GM21786 (cell line): ENCODE data around the gene MAPK8IP1.

ENCODE experiments used
- ATAC-seq: cut with Tn5 transposase; IDR thresholded peaks from one replicate; pipeline ENCODE4 v1.9.1; 2021; ENCODE audit not compliant: unreplicated experiment

Gene MAPK8IP1

DNA sequence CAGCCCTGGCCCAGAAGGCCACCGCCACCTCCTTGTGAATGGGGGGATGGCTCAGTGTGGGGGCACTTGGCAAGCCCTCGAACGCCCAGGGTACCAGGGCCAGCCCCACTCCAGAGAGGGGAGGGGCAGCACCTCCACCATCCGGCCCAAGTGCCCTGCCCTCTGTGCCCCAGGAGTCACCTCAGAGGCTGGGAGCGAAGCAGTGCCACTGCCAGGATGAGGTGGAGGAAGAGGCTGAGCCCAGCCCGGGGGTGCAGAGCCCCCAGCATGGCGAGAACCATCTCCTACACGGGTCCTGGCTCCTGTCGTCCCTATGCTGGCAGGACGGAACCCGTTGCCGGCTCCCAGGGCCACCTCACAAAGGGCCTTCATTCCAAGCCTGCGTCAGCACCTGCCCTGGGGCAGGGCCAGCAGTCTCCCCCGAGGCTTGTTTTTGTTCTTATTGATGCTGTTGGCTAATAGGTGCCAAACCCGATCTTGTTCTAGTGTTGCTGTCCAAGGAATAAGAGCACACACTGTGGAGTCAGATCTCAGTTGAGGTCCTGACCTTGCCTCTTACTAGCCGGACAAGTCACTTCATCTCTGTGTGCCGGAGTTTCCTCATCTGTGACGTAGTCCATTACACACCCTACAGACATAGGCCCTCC is 21.6 kb downstream of the MAPK8IP1 start, which contains the start of gene FREY1:
Gene FREY1, minus strand, starts transcription at position 307 of the 647 bp plus-strand sequence. Its CDS starts 26 bp downstream, at position 281.
- ATAC-seq: no peak

DNA sequence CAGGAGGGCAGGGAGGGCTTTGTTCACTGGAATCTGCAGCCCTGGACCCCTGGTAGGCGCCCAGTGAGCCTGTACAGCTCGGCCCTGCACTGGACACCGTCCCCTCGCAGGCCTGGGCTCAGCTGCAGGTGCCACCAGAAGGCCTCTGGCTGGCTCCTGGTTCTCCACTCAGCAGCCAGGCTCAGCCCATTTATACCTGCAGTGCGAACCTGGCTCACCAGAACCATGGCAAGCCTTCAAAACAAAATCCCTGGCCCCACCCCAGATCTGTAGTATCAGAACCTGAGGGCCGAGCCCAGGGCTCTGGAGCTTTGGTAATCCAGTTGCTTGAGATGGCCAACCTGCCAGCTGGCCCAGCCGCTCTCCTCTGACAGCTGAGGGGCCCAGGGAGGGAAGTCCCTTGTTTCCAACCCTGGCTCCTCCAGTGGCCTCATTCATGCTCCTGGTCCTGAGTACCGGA is 22.5 kb downstream of the MAPK8IP1 start:
- ATAC-seq: no peak

DNA sequence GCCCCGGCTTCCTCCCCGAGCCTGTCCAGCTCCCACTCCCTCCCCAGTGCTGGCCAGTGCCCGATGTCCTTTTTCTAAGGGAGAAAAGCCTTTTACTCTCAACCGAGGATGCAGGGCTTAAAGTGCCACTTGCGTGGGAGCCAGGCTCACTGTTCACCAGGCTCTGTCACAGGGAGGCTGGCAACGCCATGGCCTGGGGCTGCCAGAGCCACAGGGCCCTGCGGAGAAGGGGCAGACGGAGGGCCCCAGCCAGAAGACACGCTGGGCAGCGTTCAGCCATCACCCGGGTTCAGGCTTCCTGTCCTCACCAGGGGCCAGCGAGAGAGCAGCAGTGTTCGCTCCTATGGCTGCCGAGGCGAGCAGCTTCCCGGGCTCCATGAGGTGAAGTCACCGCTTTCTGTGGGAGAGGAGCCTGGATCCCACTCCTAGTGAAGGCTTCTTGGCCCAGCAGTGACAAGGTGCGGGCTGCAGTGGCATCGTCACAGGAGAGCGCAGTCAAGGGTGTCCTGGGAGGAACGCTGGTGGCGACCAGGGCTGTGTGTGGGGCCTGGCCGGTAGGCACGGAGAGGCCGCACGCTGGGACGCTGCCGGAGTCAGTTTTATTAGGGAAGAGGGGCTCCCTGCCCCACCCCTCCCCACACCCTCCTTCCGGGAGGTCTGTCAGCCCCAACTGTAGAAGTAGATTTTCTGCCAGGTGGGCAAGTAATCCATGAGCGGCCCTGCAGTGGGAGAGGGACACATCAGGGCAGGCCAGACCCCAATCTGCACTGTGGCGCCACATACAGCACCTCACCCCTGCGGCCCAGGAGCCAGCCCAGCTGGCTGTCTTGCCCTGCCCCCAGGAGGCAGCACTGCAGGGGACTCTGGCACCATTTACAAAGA is 24.4 kb downstream of the MAPK8IP1 start:
- ATAC-seq: no peak

DNA sequence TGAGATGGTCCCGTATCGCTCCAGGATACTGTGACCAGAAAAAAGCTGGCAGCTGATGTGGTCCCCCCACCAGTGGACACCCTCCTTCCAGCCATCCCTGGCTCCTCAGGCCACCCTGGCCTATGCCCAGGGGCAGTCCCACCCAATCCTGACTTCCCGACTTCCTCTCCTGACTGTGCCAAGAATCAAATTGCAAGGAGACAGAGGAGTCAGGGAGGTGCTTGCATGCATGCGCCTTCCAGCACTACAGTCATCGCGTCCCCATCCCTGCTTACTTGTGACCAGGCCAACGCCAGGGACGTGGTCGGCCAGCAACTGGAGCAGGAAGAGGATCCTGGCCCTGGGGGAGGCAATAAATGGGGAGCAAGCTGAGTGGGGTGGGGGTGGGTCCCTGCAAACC is 25.2 kb downstream of the MAPK8IP1 start:
- no peak for ATAC-seq

DNA sequence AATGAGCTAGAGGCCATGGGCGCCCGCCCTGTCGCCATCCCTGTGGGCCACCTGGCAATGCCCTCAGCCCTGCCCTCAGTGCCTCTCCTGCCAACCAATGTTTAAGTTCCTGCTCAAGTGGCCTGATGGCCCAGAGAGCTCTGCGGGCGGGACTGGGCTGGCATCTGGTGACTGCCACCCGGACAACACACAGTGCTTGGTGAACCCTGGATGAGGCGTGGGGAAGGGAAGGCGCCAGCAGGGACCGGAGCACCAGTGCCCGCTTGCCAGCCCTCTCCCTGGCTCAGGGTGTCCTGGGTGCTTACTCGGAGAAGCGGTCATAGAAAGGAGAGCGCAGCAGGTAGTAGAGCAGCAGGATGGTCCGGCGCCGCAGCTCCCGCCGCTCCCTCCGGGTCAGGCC is 28.1 kb downstream of the MAPK8IP1 start:
- no peak for ATAC-seq

DNA sequence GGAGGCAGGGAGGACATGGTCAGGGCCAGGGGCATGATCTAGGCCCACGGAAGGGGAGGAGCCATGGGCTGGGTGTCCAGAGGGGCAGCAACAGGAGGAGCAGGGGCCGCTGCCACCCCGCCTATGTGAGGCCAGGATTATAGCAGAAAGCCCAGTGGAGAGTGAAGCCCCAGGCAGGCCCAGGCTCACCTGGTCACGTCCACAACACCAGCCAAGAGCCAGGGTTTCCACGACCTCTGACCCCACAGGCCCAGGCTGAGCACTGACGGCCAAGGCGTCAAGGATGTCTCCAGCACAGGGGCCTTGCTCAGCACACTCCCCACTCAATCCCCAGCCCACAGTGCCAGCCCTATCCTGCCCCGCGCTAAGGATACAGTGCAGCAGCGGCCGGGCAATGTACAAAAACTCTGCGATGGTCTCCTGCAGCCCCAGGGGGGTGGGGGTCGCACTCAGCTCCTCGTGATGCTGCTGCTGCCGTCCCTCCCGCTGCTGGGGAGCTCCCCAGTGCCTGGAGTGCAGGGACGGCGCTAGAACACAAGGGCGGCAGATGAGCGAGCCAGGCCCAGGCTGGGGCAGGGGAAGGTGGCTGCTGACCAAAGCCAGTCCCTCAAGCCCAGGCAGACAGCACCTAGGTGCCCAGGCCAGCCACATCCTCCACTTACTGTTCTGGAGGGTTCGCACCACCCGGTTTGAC is 28.6 kb downstream of the MAPK8IP1 start:
- ATAC-seq: no peak

DNA sequence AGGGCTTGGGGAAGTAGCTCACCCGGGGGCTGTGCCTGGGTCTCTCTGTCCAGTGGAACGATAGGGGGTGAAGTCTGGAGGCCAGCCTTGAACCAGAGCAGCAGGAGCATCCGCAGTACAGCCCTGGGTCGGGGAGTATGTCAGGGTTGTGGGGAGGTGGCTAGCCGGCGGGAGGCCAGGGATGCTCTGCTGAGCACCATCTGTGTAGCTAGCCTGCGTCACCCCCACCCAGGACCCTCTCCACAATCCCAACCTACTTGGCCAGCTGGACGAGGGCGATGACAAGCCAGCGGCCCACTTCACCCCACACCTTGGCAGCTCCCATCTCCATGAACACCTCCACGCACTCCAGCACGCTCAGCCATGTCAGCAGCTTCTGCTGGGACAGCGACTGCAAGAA is 30.0 kb downstream of the MAPK8IP1 start:
- ATAC-seq: no peak

DNA sequence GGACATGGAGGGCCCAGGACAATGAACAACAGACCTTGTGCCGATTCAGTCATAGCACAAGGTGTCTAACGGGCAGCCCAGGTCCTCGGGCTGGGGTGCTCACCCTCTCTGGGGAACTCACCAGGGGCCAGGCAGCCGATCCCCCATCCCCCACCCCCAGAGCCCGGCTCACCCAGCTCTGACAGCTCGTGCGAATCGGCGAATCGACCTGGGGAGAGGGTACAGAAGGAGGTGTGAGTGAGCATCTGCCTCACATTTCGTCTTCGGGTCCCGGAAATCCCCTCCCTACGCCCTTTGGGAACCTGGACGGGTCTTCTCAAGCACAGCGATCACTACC is 31.8 kb downstream of the MAPK8IP1 start:
- ATAC-seq: no peak

DNA sequence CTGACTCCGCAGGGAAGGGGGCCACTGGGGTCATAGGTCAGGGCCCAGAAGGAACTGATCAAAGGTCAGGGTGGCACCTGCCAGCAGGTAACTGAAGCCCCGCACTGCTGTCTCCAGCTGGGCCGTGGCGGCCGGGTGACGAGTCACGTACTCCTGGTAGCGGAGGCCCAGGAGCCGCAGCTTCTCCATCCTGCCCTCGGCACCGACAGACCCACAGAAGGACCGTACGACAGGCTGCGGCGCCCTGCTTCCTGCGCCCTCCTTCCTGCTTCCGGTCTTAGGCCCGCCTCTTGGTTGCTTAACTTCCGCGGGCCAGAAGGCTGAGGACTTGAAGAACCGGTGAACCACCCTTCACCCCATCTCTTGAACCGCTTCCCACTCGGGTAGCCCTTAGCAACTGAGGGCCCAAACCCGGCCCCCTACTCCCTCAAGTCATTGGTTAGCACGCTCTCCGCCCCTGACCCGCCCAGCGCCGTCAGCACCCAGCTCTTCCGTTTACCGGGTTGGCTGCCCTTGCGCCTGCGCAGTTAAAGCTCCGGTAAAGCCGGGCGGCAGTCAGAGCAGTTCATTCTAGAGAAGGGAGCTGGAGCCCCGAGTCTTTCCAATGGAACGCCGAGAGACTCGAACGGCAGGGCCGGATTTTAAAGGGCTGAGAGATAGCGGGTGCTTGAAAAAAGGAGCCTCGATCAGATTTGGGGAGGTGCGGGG is 32.3 kb downstream of the MAPK8IP1 start, which contains the start of gene PEX16:
Gene PEX16, minus strand, starts transcription at position 255 of the 708 bp plus-strand sequence. Its CDS starts 66 bp downstream, at position 189.
- ATAC-seq: peak; percentile 86

DNA sequence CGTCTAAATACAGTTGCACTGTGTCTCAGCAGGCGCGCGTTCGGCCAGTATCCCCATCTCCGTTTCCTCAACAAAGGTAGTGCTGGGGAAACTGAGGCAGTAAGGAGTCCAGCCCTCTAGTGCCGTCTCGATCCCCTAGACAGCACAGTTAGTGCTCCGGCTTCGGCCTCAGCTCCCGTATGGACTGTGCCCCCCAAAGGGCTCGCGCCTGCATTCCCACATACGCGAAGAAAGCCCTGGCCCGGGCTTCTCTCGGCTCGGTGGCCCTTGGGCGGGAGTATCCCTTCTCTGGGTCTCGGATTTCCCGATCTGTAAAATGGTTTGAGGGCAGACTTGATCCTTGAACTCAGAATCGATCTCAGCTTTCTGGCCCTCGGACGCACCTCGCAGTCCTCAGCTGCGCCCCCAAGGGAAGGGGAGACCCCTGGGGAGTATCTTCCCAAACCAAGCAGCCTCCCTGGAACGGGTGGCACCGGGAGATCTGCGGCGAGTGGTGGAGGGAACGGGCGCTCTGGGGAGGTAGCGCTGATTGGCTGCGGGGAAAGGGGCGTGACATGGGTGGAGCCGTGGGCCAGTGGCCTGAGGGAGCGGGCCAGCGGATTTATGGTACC is 33.0 kb downstream of the MAPK8IP1 start:
- peak; percentile 35 for ATAC-seq

DNA sequence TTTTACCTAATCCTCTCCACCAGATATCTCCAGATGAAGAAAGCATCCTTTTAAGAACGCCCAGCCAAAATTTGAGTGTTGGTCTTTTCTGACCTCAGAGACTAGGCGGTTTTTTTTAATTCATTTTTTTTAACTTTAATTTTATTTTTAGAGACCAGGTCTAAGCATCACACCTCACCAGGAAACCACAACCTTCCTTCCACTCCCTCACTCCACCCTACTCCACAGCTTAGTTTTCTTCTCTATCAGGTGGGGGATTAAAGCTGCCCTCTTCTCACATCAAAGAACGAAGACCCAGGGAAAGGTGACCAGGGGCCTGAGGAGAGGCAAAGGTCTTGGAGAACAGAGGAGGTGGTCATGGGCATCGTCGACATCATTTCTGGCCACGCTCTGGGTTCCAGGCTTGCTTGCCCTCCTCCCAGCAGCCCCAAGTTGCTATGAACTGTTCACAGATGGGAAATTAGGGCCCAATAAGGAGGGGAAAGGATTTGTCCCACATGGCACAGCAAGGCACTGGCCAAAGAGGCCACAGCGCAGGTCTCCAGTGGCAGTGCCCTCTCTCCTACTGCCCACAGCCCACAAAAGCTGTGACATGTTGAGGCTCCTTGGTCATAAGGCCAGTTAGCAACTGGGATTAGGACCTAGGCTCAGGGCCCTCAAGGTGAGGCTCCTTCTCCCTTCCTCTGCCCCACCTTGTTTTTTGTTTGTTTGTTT is 33.7 kb downstream of the MAPK8IP1 start:
- no peak for ATAC-seq

DNA sequence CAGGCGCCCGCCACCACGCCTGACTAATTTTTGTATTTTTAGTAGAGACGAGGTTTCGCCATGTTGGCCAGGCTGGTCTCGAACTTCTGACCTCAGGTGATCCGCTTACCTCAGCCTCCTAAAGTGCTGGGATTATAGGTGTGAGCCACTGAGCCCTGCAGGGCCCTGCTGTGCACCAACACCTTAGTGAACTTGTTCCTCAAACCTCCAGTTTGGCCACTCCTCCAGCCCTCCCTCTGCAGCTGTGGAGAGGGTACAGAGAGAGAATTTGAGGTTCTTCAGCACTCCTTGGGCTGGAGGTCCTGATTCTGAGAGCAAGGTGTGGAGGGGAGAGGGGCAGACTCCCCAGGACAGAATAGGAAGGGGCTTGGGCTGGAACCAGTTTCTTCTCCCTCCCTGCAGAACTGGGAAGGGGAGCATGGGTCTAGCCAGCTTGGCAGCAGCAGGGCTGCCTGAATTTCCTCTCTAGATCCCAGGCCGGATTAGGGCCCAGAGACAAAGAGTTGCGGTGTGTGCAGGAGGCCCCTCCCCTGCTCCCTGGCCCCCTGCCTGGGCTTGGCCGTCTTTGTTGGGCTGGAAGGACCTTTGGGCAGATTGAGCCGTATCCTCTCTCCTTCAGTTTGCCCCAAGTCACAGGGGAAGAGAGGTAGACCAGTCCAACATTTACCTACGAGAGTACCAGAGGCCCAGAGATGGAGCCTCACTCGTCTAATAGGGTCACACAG is 34.5 kb downstream of the MAPK8IP1 start:
- ATAC-seq: no peak

DNA sequence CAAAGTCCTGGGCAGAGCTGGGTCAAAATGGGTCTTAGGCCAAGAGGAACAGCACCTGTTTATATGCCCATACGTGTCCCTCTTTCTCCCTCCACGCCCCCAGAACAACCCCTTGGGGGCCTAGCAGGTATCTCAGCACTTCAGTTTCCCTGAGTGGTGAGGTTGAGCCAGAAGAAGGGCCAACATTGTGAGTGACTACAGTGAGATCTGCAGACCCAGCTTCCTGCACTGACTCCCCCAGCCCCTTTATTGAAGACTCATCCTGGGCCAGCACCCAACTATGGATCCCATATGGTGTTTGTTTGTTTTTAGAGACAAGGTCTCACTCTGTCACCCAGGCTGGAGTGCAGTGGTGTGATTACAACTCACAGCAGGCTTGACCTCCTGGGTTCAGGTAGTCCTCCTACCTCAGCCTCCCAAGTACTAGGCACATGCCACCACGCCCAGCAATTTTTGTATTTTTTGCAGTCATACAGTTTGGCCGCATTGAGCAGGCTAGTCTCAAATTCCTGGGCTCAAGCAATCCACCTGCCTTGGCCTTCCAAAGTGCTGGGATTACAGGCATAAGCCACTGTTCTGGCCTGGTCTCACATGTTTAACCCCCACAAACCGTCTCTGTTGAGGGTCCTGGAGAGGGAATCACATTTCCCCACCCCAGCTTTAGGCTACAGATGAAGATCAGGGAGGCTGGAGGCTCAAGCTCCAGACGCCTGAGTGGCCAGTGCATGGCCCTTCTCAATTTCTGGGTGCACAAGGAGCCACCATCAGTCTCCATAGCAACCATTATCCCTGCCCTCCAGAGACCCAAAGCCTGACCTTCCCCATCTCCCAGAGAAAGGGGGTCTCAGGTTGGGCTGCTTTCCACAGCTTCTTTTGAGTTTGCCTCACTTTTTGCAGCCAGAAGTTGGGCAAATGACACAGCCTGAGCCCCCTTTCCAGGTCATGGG is 35.4 kb downstream of the MAPK8IP1 start:
- no peak for ATAC-seq

DNA sequence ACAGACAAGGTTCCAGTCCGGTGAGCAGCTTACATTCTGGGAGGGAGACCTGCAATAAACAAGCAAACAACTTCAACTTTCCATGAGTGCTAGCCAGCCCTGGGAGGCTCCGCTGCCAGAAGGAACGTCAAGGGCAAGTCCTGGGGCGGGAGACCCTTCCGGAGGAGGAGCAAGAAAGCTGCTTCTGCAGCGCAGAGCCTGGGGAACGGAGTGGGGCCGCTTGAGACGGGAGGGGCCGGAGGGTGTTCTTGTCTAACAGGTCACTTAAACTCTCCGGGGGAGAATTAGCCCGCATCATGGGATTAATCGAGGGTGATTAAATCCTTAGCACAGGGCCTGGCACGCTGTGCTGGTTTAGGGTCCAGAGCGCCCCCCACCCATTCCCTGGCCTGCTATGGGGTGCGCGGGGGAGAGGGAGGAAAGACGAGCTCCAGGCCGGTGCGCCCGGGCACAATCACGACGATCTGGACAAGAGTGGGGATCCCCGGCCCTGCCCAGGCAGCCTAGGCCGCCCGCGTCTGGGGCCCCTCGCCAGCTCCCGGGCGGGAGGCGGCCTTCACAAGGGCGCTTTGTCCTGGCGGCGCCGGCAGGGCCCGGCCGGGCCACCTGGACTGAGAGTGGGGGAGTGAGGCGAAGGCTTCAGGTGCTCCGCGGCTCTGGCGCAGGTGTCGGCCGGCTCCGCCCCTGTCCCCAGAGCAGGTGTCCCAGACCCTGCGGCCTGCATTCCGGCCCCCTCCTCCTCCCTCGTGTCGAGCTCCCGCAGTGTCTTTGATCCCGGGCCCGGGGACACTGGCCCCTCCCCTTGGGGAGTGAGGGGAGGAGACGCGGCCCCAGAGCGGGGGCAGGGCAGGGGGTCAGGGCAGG is 36.3 kb downstream of the MAPK8IP1 start:
- ATAC-seq: no peak

DNA sequence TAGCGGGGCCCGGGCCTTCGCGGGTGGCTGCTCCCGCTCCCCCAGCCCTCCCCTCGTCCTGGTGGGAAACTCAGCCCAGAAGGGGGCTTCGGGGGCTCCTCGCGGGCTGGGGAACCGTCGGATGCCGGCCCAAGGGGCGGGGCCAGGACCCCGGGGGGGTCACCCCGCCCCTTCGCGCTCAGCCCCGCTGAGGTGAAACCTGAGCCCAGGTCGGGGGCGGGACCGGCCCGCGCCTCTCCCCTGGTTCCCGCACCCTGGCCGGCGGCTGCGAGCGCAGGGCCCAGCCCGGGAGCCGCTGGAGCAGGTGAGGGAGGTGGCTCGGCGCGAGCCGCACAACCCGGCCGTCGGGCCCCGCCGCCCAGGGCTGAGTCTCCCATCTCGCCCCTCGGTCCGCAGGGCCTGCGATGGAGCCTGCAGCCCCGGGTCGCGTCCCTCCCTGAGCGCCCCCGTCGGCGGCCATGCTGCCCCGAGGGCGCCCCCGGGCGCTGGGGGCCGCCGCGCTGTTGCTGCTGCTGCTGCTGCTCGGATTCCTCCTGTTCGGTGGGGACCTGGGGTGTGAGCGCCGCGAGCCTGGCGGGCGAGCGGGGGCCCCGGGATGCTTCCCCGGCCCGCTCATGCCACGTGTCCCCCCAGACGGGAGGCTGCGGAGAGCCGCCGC is 37.1 kb downstream of the MAPK8IP1 start, which contains the start of gene LARGE2:
Gene LARGE2, plus strand, starts transcription at position 232 of the 658 bp plus-strand sequence. Its CDS starts 227 bp downstream, at position 459.
- ATAC-seq: no peak
